MCF 10A (cell line): Measurements from ENCODE around the gene PRLR. TPM values are rescaled to one million over a fixed set of nuclear protein-coding genes. Genes with fewer than 3 reads are reported as not detected.

Experiments used
- BruUV-seq: library from RNA; stranded (reverse); fragments of 400-500 nt; replicated peaks from 2 replicates; lab custom pipeline; 2021; lab: Mats Ljungman, UMichigan
- CTCF ChIA-PET: fragments of 300-600 bp; sonication (Branson Sonifier 250); formaldehyde crosslinking; extraction: SDS; loops from one replicate; lab custom pipeline; 2021; ENCODE audit warnings: antibody characterized with exemption, inconsistent platforms; lab: Yijun Ruan, JAX
- POLR2A ChIA-PET: fragments of 300-600, 350-650 bp; sonication (Branson Sonifier 250); formaldehyde crosslinking; extraction: SDS; loops from one replicate; lab custom pipeline; 2020; ENCODE audit warnings: antibody characterized with exemption, inconsistent platforms; lab: Yijun Ruan, JAX
- DNase-seq: peaks from one replicate; pipeline ENCODE4 v3.0.0-alpha.2; 2018; ENCODE audit not compliant: unreplicated experiment
- H3K27ac Mint-ChIP-seq: one replicate; pipeline ENCODE4 v1.8.0; 2022; ENCODE audit warnings: mild to moderate bottlenecking, low read depth, mixed read lengths; ENCODE audit not compliant: unreplicated experiment
- H3K27me3 Mint-ChIP-seq: one replicate; pipeline ENCODE4 v1.8.0; 2022; ENCODE audit warnings: mixed read lengths; ENCODE audit not compliant: insufficient read depth, unreplicated experiment
- H3K36me3 Mint-ChIP-seq: one replicate; pipeline ENCODE4 v1.8.0; 2022; ENCODE audit warnings: mild to moderate bottlenecking, moderate library complexity, mixed read lengths; ENCODE audit not compliant: insufficient read depth, unreplicated experiment
- H3K4me1 Mint-ChIP-seq: one replicate; pipeline ENCODE4 v1.8.0; 2022; ENCODE audit warnings: mixed read lengths; ENCODE audit not compliant: insufficient read depth, unreplicated experiment
- H3K4me3 Mint-ChIP-seq: one replicate; pipeline ENCODE4 v1.8.0; 2022; ENCODE audit warnings: mild to moderate bottlenecking, moderate library complexity, mixed read lengths; ENCODE audit not compliant: unreplicated experiment
- H3K9me3 Mint-ChIP-seq: one replicate; pipeline ENCODE4 v1.8.0; 2022; ENCODE audit warnings: mixed read lengths; ENCODE audit not compliant: unreplicated experiment
- CTCF ChIP-seq: fragments of 200-600 bp; IDR thresholded peaks from one replicate; pipeline ENCODE4 v1.8.0; 2022; ENCODE audit warnings: antibody characterized with exemption, mild to moderate bottlenecking; ENCODE audit not compliant: unreplicated experiment
- intact Hi-C: fragments of 100-400 bp; cut with micrococcal nuclease; formaldehyde crosslinking; loops from 2 replicates; pipeline ENCODE4 v1.14.1; 2022
- total RNA-seq: library from RNA; stranded (reverse); gene quantifications from 2 replicates; pipeline ENCODE4 v1.2.3, GENCODE V29; 2022

PRLR gene
- total RNA-seq, 1 experiment from 2014 or later: 0.16 TPM

GRCh38 chr5:35004200-35004599 is 226.1 kb downstream of the PRLR start:
- H3K36me3 Mint-ChIP-seq: no peaks in the 10 kb centered on the region
- intact Hi-C loops: no loop called here
- ChIA-PET POLR2A (no interaction called here), CTCF (interaction anchor here (0.6 to 3.3 kb wide), 24 partner anchors 11 to 943 kb away, joined by 3 to 34 read pairs (median 4); partner anchors contain the start of gene AGXT2)
- no TSS peak for BruUV-seq
- no peaks in the 10 kb centered on the region for H3K4me1 Mint-ChIP-seq
- H3K27ac Mint-ChIP-seq: no peak overlapping the region
- DNase-seq: no peak
- H3K27me3 Mint-ChIP-seq: peaks cover 36% of the 10 kb centered on the region
- no peak for TF ChIP-seq CTCF
- H3K9me3 Mint-ChIP-seq: no peaks in the 10 kb centered on the region
- no peak overlapping the region for H3K4me3 Mint-ChIP-seq

- BruUV-seq: no TSS peak
- Mint-ChIP-seq H3K27me3 (peaks cover 39% of the 10 kb centered on the region), H3K9me3 (no peaks in the 10 kb centered on the region)
Observed at GRCh38 chr5:35003018-35003957, 227.0 kb downstream of the PRLR start.

GRCh38 chr5:35002459-35002858 is 227.8 kb downstream of the PRLR start:
- POLR2A ChIA-PET: interaction anchor here (0.6 kb wide), 1 partner anchor 736 kb away, joined by 3 read pairs; no protein-coding TSS in a partner anchor
- Mint-ChIP-seq H3K9me3 (no peaks in the 10 kb centered on the region), H3K36me3 (no peaks in the 10 kb centered on the region), H3K27ac (no peak overlapping the region), H3K4me3 (no peak overlapping the region), H3K27me3 (peaks cover 39% of the 10 kb centered on the region), H3K4me1 (no peaks in the 10 kb centered on the region)
- TF ChIP-seq CTCF: no peak
- DNase-seq: no peak
- CTCF ChIA-PET: interaction anchor here (0.5 to 3.3 kb wide), 24 partner anchors 9 to 932 kb away, joined by 3 to 19 read pairs (median 4); partner anchors contain the start of genes BRIX1, RAD1 and TTC23L
- no TSS peak for BruUV-seq
- intact Hi-C loops: no loop called here

More at GRCh38 chr5:35003018-35003957, 227.0 kb downstream of the PRLR start:
- Mint-ChIP-seq H3K4me3 (no peak overlapping the region), H3K4me1 (no peaks in the 10 kb centered on the region), H3K27ac (no peak overlapping the region), H3K36me3 (no peaks in the 10 kb centered on the region)
- peak; percentile 85 for DNase-seq
- ChIA-PET POLR2A (interaction anchor here (1.0 kb wide), 1 partner anchor 44 kb away, joined by 3 read pairs; no protein-coding TSS in a partner anchor), CTCF (interaction anchor here (0.5 to 3.3 kb wide), 52 partner anchors 10 to 1706 kb away, joined by 3 to 34 read pairs (median 4); partner anchors contain the start of genes AGXT2, BRIX1 and RAD1)
- TF ChIP-seq CTCF: peak; percentile 92
- intact Hi-C loops: loop anchor here (1.0 kb wide), 5 partner anchors 45 to 529 kb away; partner anchors contain the start of genes BRIX1 and RAD1

- Mint-ChIP-seq H3K4me1 (no peaks in the 10 kb centered on the region), H3K36me3 (no peaks in the 10 kb centered on the region), H3K27ac (no peak overlapping the region), H3K4me3 (no peak overlapping the region), H3K27me3 (peaks cover 39% of the 10 kb centered on the region), H3K9me3 (no peaks in the 10 kb centered on the region)
- no peak for DNase-seq
- ChIA-PET CTCF (interaction anchor here (0.7 to 3.3 kb wide), 19 partner anchors 9 to 1500 kb away, joined by 3 to 19 read pairs (median 4); partner anchors contain the start of gene TTC23L), POLR2A (interaction anchor here (0.6 kb wide), 1 partner anchor 737 kb away, joined by 3 read pairs; no protein-coding TSS in a partner anchor)
- TF ChIP-seq CTCF: no peak
- intact Hi-C loops: no loop called here
- no TSS peak for BruUV-seq
Observed at GRCh38 chr5:35001842-35002241, 228.4 kb downstream of the PRLR start.
